Glomerular visceral epithelial cell (primary cell): ENCODE results near the gene DDX18.
A peak's percentile ranks its signal among the peaks of the same experiment; 100 is the strongest.
"Not testable (repeated sequence)": the region's sequence is repeated elsewhere in the genome, so short reads cannot be mapped to it uniquely, and the experiment has no call there.

ENCODE experiments used
- DNase-seq: peaks from one replicate; pipeline ENCODE4 v3.0.0-alpha.2; 2016; ENCODE audit errors: extremely low spot score

The DDX18 gene

GRCh38 chr2:117814417-117815264 lies at the start of gene DDX18:
Gene DDX18 (plus strand): TSS chr2:117814691. CDS start chr2:117814778, 87 bp downstream.
- DNase-seq = peak; percentile 99

- no peak for DNase-seq
These were observed 43.8 kb upstream of the DDX18 start for GRCh38 chr2:117770730-117771129.

GRCh38 chr2:117771969-117772630 lies 42.4 kb upstream of the DDX18 start:
- peak; percentile 10 for DNase-seq

- no peak for DNase-seq
These were observed 39.8 kb upstream of the DDX18 start for GRCh38 chr2:117774716-117775115.

- no peak for DNase-seq
These were observed 38.7 kb upstream of the DDX18 start for GRCh38 chr2:117775703-117776219.

GRCh38 chr2:117776888-117777287 lies 37.6 kb upstream of the DDX18 start:
- no peak for DNase-seq

- peak; percentile 46 for DNase-seq
These were observed 28.8 kb upstream of the DDX18 start for GRCh38 chr2:117785740-117786139.

GRCh38 chr2:117786520-117786919 lies 28.0 kb upstream of the DDX18 start:
- no peak for DNase-seq

- no peak for DNase-seq
These were observed 25.0 kb upstream of the DDX18 start for GRCh38 chr2:117789505-117789904.

GRCh38 chr2:117794668-117795067 lies 19.8 kb upstream of the DDX18 start:
- DNase-seq = no peak

GRCh38 chr2:117801826-117802225 lies 12.7 kb upstream of the DDX18 start:
- DNase-seq = no peak

- not testable (repeated sequence) for DNase-seq
These were observed 10.7 kb upstream of the DDX18 start for GRCh38 chr2:117803644-117804325.

GRCh38 chr2:117812443-117812842 lies 2.0 kb upstream of the DDX18 start:
- no peak for DNase-seq

- no peak for DNase-seq
These were observed 1.5 kb downstream of the DDX18 start for GRCh38 chr2:117815946-117816345.

GRCh38 chr2:117818921-117819320 lies 4.4 kb downstream of the DDX18 start:
- DNase-seq = no peak

GRCh38 chr2:117820444-117820843 lies 6.0 kb downstream of the DDX18 start:
- no peak for DNase-seq

GRCh38 chr2:117825437-117825836 lies 10.9 kb downstream of the DDX18 start:
- DNase-seq = peak; percentile 80

GRCh38 chr2:117827464-117827863 lies 13.0 kb downstream of the DDX18 start:
- not testable (repeated sequence) for DNase-seq

- DNase-seq = no peak
These were observed 14.4 kb downstream of the DDX18 start for GRCh38 chr2:117828870-117829269.

- no peak for DNase-seq
These were observed 17.8 kb downstream of the DDX18 start for GRCh38 chr2:117832332-117832731.

GRCh38 chr2:117832905-117833613 lies 18.6 kb downstream of the DDX18 start:
- peak; percentile 33 for DNase-seq

- DNase-seq = no peak
These were observed 19.4 kb downstream of the DDX18 start for GRCh38 chr2:117833911-117834310.
